Peyer's patch (tissue), 4 donors: ENCODE data around the gene PTPN14. TPM values are rescaled to one million over a fixed set of nuclear protein-coding genes. Genes with fewer than 3 reads are reported as not detected.

ENCODE experiments used
- DNase-seq, 3 donors: peaks; one replicate each; pipeline ENCODE4 v3.0.0-alpha.2; 2017 to 2019
- H3K27ac ChIP-seq, 4 donors: fragments of 200-600 bp; sonication (generic); one replicate each; pipeline ENCODE4 v1.5.1; 2016 to 2019
- H3K27me3 ChIP-seq, 2 donors: fragments of 200-600 bp; sonication (generic); one replicate each; pipeline ENCODE4 v1.5.1; 2019
- H3K36me3 ChIP-seq, 3 donors: fragments of 200-600 bp; sonication (generic); one replicate each; pipeline ENCODE4 v1.5.1; 2016 to 2019
- H3K4me1 ChIP-seq, 4 donors: fragments of 200-600 bp; sonication (generic); one replicate each; pipeline ENCODE4 v1.5.1; 2016 to 2019
- H3K4me3 ChIP-seq, 4 donors: fragments of 200-600 bp; sonication (generic); 1 replicate in 3 of 4; 2 replicates in 1 of 4; pipeline ENCODE4 v1.5.1; 2016 to 2019; ENCODE audit warnings: mild to moderate bottlenecking in 1 of 4
- H3K9me3 ChIP-seq, 4 donors: fragments of 200-600 bp; sonication (generic); one replicate each; pipeline ENCODE4 v1.5.1; 2016 to 2019; ENCODE audit warnings: mild to moderate bottlenecking in 1 of 4
- POLR2A ChIP-seq, 2 donors: fragments of 450-650 bp; IDR thresholded peaks; one replicate each; pipeline ENCODE4 v1.5.1; 2017; ENCODE audit warnings: antibody characterized with exemption in 2 of 2, mild to moderate bottlenecking in 2 of 2, moderate library complexity in 2 of 2
- total RNA-seq, 4 donors: library from RNA; depleted of rRNA; stranded (reverse); fragments of >200 nt; gene quantifications; one replicate each; pipeline ENCODE4 v1.1.0, GENCODE V29; 2016
- TF ChIP-seq, protein P1 (sequence below), 6 experiments: fragments of 450-650 bp in 4 of 6; fragments of 200-600 bp in 2 of 6; sonication (generic) in 1 of 6; IDR thresholded peaks; one replicate each; pipeline ENCODE4 v1.5.1; 2017 to 2019; ENCODE audit warnings: antibody characterized with exemption in 6 of 6, mild to moderate bottlenecking in 3 of 6, moderate library complexity in 1 of 6

The PTPN14 gene
- total RNA-seq, 4 donors from 2014 or later = 1.9 to 6.6 (median 4.2) TPM

DNA sequence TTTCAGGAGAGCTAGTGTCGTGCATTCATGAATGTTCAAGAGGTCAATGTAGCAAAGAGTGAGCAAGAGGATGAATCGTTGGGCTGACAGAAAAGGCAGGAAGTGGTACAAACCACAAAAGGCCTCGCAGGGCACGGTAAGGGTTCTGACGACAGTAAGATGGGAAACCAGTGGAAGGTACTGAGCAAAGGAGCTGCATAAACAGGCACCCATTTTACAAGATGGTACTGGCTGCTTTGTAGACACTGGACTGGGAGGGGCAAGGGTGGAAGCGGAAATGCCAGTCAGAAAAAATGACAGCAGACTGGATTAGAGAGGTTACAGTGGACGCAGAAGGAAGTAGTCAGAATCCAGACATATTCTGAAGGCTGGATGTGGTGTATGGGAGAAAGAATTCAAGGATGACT is 123.5 kb downstream of the PTPN14 start:
- H3K27ac ChIP-seq = no peak overlapping the region
- no peaks in the 10 kb centered on the region for H3K4me1 ChIP-seq
- H3K27me3 ChIP-seq = no peaks in the 10 kb centered on the region
- TF ChIP-seq, protein P1, sequence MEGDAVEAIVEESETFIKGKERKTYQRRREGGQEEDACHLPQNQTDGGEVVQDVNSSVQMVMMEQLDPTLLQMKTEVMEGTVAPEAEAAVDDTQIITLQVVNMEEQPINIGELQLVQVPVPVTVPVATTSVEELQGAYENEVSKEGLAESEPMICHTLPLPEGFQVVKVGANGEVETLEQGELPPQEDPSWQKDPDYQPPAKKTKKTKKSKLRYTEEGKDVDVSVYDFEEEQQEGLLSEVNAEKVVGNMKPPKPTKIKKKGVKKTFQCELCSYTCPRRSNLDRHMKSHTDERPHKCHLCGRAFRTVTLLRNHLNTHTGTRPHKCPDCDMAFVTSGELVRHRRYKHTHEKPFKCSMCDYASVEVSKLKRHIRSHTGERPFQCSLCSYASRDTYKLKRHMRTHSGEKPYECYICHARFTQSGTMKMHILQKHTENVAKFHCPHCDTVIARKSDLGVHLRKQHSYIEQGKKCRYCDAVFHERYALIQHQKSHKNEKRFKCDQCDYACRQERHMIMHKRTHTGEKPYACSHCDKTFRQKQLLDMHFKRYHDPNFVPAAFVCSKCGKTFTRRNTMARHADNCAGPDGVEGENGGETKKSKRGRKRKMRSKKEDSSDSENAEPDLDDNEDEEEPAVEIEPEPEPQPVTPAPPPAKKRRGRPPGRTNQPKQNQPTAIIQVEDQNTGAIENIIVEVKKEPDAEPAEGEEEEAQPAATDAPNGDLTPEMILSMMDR (IDR thresholded peaks at IDR 0.05) = no peak
- no peak for TF ChIP-seq POLR2A (IDR thresholded peaks at IDR 0.05)
- H3K4me3 ChIP-seq = no peak overlapping the region
- DNase-seq = peak in 2 of 3 donors; percentile 48 to 75
- no peaks in the 10 kb centered on the region for H3K36me3 ChIP-seq
- no peaks in the 10 kb centered on the region for H3K9me3 ChIP-seq

DNA sequence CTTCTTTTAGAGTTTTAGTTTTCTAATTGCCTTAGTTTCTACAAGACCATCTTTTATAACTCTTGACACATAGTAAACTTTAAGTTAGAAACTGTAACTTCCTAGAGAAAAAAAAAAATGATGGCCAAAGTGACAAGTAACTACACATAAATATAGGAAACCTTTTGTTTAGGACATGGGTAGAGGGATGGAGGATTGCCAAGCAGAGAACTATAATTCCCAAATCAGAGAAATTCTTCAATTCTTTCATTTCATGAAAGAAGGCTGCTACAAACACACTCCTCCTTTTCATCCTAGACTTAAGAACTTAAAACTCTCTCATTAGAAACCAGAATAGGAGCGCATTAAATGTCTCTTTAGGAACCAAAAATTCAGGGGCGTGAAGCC is 125.0 kb downstream of the PTPN14 start:
- Histone ChIP-seq H3K27me3 (no peaks in the 10 kb centered on the region), H3K36me3 (no peaks in the 10 kb centered on the region), H3K9me3 (no peaks in the 10 kb centered on the region), H3K4me1 (no peaks in the 10 kb centered on the region), H3K4me3 (no peak overlapping the region), H3K27ac (no peak overlapping the region)
- TF ChIP-seq POLR2A (IDR thresholded peaks at IDR 0.05) = no peak
- DNase-seq = no peak

DNA sequence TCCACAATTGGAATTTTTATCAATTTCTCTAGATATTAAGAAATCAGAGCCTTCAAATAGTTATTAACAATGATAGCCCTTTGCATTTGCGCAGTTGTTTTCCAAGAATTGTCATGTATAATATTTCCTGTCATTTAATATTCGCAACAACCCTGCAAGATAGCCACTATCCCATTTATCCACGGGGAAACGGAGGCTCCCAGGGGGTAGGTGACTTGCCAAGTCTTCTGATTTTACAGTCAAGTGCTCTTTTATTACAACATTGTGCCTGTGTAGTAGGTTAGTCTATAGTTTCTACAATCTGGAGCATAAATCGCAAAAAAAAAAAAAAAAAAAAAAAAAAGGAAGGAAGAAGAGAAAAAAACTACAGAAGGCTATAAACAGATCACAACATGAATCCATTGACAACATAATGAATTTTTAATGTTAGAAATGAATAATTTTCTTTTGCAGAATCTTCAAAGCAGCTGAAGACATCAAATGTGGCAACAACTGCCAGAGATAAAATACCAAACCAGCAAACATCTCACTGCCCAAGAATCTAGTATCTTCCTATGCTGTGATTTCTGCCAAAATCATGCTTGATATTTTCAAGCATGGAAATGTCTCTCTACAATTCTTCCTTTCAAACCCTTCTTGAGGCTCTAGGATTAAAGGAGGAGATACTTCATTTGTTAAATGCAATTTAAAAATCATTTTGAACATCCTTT is 125.5 kb downstream of the PTPN14 start:
- H3K4me1 ChIP-seq = no peaks in the 10 kb centered on the region
- DNase-seq = no peak
- no peaks in the 10 kb centered on the region for H3K27me3 ChIP-seq
- no peak for TF ChIP-seq POLR2A (IDR thresholded peaks at IDR 0.05)
- TF ChIP-seq, protein P1 (IDR thresholded peaks at IDR 0.05) = no peak
- no peaks in the 10 kb centered on the region for H3K36me3 ChIP-seq
- no peak overlapping the region for H3K4me3 ChIP-seq
- H3K9me3 ChIP-seq = no peaks in the 10 kb centered on the region
- H3K27ac ChIP-seq = no peak overlapping the region

DNA sequence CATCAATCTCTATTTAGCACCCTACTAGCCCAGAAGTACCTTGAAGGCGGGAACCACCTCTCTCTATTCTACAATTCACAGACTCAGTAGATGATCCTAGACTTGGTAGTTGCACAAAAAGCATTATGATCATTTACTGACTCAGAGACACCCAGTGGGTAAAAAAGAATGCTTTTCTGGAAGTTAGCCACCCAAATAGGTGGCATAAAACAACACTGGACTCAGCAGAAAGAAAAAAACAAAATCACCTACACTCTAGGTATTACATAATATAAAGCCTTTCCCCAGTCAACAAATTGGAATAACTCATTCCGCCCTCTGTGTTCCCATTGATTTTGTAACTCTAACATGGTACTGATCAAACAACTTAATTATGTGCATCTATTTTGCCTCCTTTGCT is 126.3 kb downstream of the PTPN14 start:
- Histone ChIP-seq H3K27me3 (no peaks in the 10 kb centered on the region), H3K4me3 (no peak overlapping the region), H3K9me3 (no peaks in the 10 kb centered on the region), H3K4me1 (no peaks in the 10 kb centered on the region), H3K27ac (no peak overlapping the region), H3K36me3 (no peaks in the 10 kb centered on the region)
- DNase-seq = no peak
- TF ChIP-seq POLR2A (IDR thresholded peaks at IDR 0.05) = no peak
- TF ChIP-seq, protein P1 (IDR thresholded peaks at IDR 0.05) = no peak

DNA sequence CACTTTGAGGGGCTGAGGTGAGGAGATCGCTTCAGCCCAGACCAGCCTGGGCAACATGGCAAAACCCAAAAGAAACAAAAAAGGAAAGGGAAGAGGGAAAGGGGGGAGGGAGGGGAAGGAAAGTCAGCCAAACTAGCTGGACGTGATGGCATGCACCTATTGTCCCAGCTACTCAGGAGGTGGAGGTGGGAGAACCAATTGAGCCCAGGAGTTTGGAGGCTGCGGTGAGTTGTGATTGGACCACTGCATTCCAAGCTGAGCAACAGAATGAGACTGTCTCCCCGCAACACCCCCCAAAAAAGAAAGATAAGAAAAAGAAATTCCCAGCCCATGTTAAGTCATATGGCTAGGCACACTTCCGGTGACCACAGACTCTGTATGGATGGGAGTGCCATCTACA is 128.4 kb downstream of the PTPN14 start:
- Histone ChIP-seq H3K27ac (no peak overlapping the region), H3K4me3 (no peak overlapping the region), H3K4me1 (no peaks in the 10 kb centered on the region), H3K9me3 (no peaks in the 10 kb centered on the region), H3K36me3 (no peaks in the 10 kb centered on the region), H3K27me3 (no peaks in the 10 kb centered on the region)
- DNase-seq = no peak
- TF ChIP-seq POLR2A (IDR thresholded peaks at IDR 0.05) = no peak
- TF ChIP-seq, protein P1 (IDR thresholded peaks at IDR 0.05) = no peak

- no peaks in the 10 kb centered on the region for H3K36me3 ChIP-seq
- no peak for DNase-seq
- TF ChIP-seq, protein P1 (IDR thresholded peaks at IDR 0.05) = no peak
- TF ChIP-seq POLR2A (IDR thresholded peaks at IDR 0.05) = no peak
Observed at GRCh38 chr1:214422137-214422671, 129.2 kb downstream of the PTPN14 start.

More at GRCh38 chr1:214422137-214422671, 129.2 kb downstream of the PTPN14 start:
- Histone ChIP-seq H3K4me1 (no peaks in the 10 kb centered on the region), H3K27me3 (no peaks in the 10 kb centered on the region), H3K4me3 (no peak overlapping the region), H3K27ac (no peak overlapping the region), H3K9me3 (no peaks in the 10 kb centered on the region)
